Loucy (cell line): ENCODE measurements around the gene CDK13.
A peak's percentile ranks its signal among the peaks of the same experiment; 100 is the strongest.

Source experiments
- H2AFZ ChIP-seq: fragments of 200-600 bp; sonication (generic); 2 replicates; pipeline ENCODE4 v1.6.0; 2016; ENCODE audit warnings: antibody characterized with exemption, mild to moderate bottlenecking, low read length, moderate library complexity
- H3F3A ChIP-seq: fragments of 200-600 bp; 2 replicates; pipeline ENCODE4 v1.6.0; 2016; ENCODE audit warnings: antibody characterized with exemption, low read depth, mild to moderate bottlenecking
- H3K27me3 ChIP-seq: fragments of 200-600 bp; sonication (generic); 2 replicates; pipeline ENCODE4 v1.6.1; 2014; ENCODE audit warnings: low read length, mild to moderate bottlenecking; ENCODE audit not compliant: insufficient read depth, poor library complexity, severe bottlenecking
- H3K36me3 ChIP-seq: fragments of 200-600 bp; sonication (generic); 2 replicates; pipeline ENCODE4 v1.6.1; 2016; ENCODE audit warnings: low read length; ENCODE audit not compliant: insufficient read depth
- H3K4me1 ChIP-seq: fragments of 200-600 bp; sonication (generic); 2 replicates; pipeline ENCODE4 v1.5.1; 2014; ENCODE audit warnings: low read length, mild to moderate bottlenecking; ENCODE audit not compliant: insufficient read depth, poor library complexity, severe bottlenecking
- H3K4me2 ChIP-seq: fragments of 200-600 bp; sonication (generic); 2 replicates; pipeline ENCODE4 v1.6.0; 2014; ENCODE audit warnings: antibody characterized with exemption, low read length, low read depth, mild to moderate bottlenecking; ENCODE audit not compliant: poor library complexity, severe bottlenecking
- H3K4me3 ChIP-seq: fragments of 200-600 bp; sonication (generic); 2 replicates; pipeline ENCODE4 v1.5.1; 2014; ENCODE audit warnings: low read length, mild to moderate bottlenecking, mixed read lengths; ENCODE audit not compliant: poor library complexity, severe bottlenecking
- H3K79me2 ChIP-seq: fragments of 200-600 bp; sonication (generic); 2 replicates; pipeline ENCODE4 v1.6.1; 2014; ENCODE audit warnings: low read length; ENCODE audit not compliant: insufficient read depth
- H3K9ac ChIP-seq: fragments of 200-600 bp; sonication (generic); 2 replicates; pipeline ENCODE4 v1.6.0; 2014; ENCODE audit warnings: mild to moderate bottlenecking, low read depth, low read length, moderate library complexity; ENCODE audit not compliant: poor library complexity, severe bottlenecking
- H3K9me2 ChIP-seq: fragments of 200-600 bp; sonication (generic); replicated peaks from 2 replicates; pipeline ENCODE4 v1.6.1; 2016; ENCODE audit warnings: low read depth, low read length, mixed read lengths
- H3K9me3 ChIP-seq: fragments of 200-600 bp; sonication (generic); 2 replicates; pipeline ENCODE4 v1.6.1; 2014; ENCODE audit warnings: mild to moderate bottlenecking, antibody characterized with exemption, low read length, low read depth; ENCODE audit not compliant: insufficient read depth
- H4K20me1 ChIP-seq: fragments of 200-600 bp; sonication (generic); 2 replicates; pipeline ENCODE4 v1.6.0; 2014; ENCODE audit warnings: antibody characterized with exemption, low read length, mild to moderate bottlenecking; ENCODE audit not compliant: insufficient read depth, poor library complexity, severe bottlenecking
- EZH2phosphoT487 ChIP-seq: fragments of 200-600 bp; IDR thresholded peaks from 2 replicates; pipeline ENCODE4 v1.6.1; 2018; ENCODE audit warnings: antibody characterized with exemption, mild to moderate bottlenecking, moderate library complexity, borderline replicate concordance
- TF ChIP-seq, protein P1 (sequence below): fragments of 200-600 bp; sonication (generic); conservative IDR thresholded peaks from 2 replicates; pipeline ENCODE4 v1.5.1; 2014; ENCODE audit warnings: mild to moderate bottlenecking, antibody characterized with exemption, low read length

Gene CDK13

DNA sequence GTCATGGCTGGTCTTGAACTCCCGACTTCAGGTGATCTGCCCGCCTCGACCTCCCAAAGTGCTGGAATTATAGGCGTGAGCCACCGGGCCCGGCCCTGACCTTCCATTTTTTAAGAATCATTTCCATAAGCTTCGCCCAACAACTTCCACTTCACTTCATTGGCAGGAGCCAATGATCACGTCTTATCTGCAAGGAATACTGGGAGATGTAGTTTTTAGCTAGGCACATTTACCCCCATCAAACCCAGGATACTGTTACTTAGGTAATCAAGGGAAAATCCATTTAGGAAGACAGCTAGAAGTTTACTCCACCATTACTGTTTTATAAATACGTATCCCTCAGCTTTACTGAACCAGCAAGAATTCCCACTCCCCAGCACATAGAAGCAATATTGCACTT lies 3.4 kb upstream of the CDK13 start:
- Histone ChIP-seq H3K27me3 (no peaks in the 10 kb centered on the region), H3K4me3 (no peak overlapping the region), H3K36me3 (no peaks in the 10 kb centered on the region), H4K20me1 (peaks cover 11% of the 10 kb centered on the region), H3K9me2 (no peaks in the 10 kb centered on the region), H3K9me3 (no peaks in the 10 kb centered on the region), H3K4me2 (no peak overlapping the region), H3F3A (0 out of 2 replicates have a peak, but pooled peaks cover 2% of the 10 kb centered on the region), H3K79me2 (peaks cover 16% of the 10 kb centered on the region), H2AFZ (no peak overlapping the region), H3K4me1 (peaks cover 9% of the 10 kb centered on the region), H3K9ac (no peak overlapping the region)
- no peak for TF ChIP-seq EZH2phosphoT487
- TF ChIP-seq, protein P1, sequence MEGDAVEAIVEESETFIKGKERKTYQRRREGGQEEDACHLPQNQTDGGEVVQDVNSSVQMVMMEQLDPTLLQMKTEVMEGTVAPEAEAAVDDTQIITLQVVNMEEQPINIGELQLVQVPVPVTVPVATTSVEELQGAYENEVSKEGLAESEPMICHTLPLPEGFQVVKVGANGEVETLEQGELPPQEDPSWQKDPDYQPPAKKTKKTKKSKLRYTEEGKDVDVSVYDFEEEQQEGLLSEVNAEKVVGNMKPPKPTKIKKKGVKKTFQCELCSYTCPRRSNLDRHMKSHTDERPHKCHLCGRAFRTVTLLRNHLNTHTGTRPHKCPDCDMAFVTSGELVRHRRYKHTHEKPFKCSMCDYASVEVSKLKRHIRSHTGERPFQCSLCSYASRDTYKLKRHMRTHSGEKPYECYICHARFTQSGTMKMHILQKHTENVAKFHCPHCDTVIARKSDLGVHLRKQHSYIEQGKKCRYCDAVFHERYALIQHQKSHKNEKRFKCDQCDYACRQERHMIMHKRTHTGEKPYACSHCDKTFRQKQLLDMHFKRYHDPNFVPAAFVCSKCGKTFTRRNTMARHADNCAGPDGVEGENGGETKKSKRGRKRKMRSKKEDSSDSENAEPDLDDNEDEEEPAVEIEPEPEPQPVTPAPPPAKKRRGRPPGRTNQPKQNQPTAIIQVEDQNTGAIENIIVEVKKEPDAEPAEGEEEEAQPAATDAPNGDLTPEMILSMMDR, result no peak

DNA sequence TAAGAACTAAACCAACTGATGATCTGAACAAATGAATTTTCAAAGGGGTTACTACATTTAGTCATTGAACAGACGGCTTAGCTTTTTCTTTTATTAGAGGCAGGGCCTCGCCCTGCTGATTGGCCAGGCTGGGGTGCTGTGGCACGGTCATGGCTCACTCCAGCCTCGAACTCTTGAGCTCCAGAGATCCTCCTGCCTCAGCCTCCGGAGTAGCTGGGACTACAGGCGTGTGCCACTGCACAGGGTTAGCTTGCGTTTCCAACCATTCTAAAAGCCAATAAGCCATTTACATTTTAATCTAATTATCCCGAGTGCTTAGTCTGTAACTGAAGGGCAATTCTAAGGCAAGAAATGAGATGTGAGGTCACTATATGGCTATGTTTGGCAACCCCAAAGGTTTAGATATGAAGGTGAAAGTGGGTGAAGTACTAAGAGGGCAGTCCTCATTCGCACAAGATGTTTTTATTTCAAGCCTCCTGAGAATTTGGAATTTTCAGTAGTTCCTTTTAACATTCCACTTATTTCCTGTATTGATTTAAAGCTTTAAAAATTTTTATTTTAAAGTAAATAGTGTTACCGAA lies 1.6 kb upstream of the CDK13 start:
- no peaks in the 10 kb centered on the region for H3K9me2 ChIP-seq
- peak overlapping the region; percentile 69; the same call in 1 of the 2 replicates for H2AFZ ChIP-seq
- peak overlapping the region; percentile 82 for H3K4me3 ChIP-seq
- TF ChIP-seq, protein P1, result no peak
- no peak for TF ChIP-seq EZH2phosphoT487
- peak overlapping the region; percentile 88 for H3K9ac ChIP-seq
- peaks cover 29% of the 10 kb centered on the region for H4K20me1 ChIP-seq
- no peaks in the 10 kb centered on the region for H3K36me3 ChIP-seq
- no peaks in the 10 kb centered on the region for H3K9me3 ChIP-seq
- H3F3A ChIP-seq, result 0 out of 2 replicates have a peak, but pooled peaks cover 2% of the 10 kb centered on the region
- H3K4me2 ChIP-seq, result peak overlapping the region; percentile 86
- no peaks in the 10 kb centered on the region for H3K27me3 ChIP-seq
- peaks cover 22% of the 10 kb centered on the region for H3K4me1 ChIP-seq
- H3K79me2 ChIP-seq, result peaks cover 34% of the 10 kb centered on the region

DNA sequence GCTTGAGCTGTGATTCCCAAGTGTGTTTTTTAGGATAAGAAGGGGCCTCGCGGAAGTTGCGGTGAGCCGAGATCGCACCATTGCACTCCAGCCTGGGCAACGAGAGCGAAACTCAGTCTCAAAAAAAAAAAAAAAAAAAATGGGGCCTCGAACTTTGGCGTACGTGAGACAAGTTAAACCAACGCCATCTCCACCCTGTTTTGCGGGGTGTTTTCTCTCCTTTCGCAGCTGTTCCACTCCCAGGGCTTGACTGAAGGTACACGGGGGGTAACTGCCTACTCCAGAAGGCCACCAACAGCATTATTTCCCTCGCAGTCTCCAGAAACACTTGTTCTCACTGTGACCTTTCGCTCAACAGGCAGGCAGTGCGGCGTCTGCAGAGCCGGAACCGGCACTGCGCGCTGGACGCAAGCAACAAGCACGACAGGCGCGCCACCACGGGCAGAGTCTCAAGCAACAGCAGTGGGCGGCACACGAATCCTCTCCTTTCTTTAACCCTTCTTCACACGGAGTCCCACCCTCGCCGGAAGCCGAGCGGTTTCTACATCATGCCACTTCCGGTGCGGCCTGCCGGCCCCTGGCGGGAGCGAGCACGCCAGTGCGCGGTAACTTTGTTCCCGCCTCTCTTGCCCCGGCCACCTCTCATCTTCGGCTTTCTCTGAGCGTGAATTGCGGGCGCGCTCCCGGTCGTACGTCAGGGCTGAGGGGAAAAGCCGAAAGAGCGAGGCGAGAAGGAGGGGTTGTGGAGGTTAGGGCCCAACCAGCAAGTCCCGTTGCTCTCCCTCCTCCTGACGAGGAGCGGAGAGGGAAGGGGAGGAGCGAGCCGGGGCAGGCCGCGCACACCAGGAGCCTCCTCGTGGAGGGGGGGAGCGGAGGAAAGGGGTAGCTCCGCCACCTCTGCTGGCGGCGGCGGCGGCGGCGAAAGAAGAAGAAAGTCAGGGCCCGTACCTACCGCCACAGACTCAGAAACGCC lies 814 bp upstream of the CDK13 start:
- Histone ChIP-seq H3K4me1 (peaks cover 22% of the 10 kb centered on the region), H3K27me3 (no peaks in the 10 kb centered on the region), H3K4me3 (peak overlapping the region; percentile 82), H3K79me2 (peaks cover 42% of the 10 kb centered on the region), H3K36me3 (no peaks in the 10 kb centered on the region), H3K9me2 (no peaks in the 10 kb centered on the region), H3F3A (0 out of 2 replicates have a peak, but pooled peaks cover 2% of the 10 kb centered on the region), H3K4me2 (peak overlapping the region; percentile 86), H2AFZ (peak overlapping the region; percentile 69; the same call in 1 of the 2 replicates), H3K9me3 (no peaks in the 10 kb centered on the region), H4K20me1 (peaks cover 36% of the 10 kb centered on the region), H3K9ac (peak overlapping the region; percentile 93)
- no peak for TF ChIP-seq EZH2phosphoT487
- TF ChIP-seq, protein P1, result no peak
